GM21381 (cell line): Measurements from ENCODE around the gene VSIG10L2.

Source experiments
- ATAC-seq: cut with Tn5 transposase; IDR thresholded peaks from one replicate; pipeline ENCODE4 v1.9.1; 2021; ENCODE audit warnings: mild to moderate bottlenecking, moderate library complexity; ENCODE audit not compliant: unreplicated experiment

VSIG10L2 gene

DNA sequence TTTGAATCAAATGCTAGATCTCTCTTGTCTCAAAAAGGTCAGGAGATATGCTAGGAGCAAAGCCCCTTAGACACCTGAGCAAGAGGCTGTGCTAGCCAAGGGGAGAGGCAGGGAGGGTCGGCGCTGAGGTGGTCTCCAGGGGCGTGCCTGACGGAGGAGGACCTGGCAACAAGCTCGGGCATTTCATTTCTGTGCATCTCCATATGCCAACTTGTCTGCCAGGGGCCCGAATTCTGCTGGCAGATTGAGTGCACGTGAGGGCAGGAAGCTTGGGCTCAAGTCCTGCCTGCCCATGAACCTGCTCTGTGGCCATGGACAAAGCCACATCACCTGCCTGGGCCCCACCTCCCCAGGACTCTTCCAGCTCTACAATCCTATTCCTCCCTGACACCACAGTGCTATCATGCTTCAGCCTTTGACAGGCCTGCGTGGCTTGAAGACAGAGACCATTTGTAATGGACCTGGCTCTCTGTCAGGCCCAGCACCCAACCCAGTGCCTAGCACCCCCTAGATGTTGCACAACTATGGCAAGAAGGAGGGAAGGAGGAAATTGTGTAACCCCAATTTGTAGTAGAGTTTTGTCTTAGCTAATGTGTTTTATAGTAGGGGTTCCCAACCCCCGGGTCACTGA, 16.3 kb upstream of the VSIG10L2 start:
- ATAC-seq = no peak

GRCh38 chr11:125930076-125930450, 15.8 kb upstream of the VSIG10L2 start:
- ATAC-seq = no peak

DNA sequence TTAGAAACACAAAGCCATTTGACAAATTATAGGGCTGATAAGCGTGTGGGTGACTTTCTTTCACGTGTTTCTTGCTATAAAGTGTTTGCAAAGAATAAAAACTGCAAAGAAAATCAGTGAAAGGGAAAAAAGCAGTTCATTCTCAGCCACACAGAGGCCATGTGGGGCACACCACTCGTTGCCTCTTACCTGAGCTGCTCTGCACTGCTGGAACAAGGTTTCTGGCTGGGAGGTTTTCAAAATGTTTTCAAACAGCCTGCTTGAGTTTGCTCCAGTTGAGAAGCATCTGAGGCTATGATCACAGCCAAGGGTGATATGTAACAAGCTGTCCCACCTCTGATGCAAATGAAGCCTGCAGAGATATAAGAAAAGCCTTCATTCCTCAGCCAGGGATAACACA, 14.7 kb upstream of the VSIG10L2 start:
- no peak for ATAC-seq

- ATAC-seq = no peak
These were observed 14.2 kb upstream of the VSIG10L2 start for GRCh38 chr11:125931668-125932067.

DNA sequence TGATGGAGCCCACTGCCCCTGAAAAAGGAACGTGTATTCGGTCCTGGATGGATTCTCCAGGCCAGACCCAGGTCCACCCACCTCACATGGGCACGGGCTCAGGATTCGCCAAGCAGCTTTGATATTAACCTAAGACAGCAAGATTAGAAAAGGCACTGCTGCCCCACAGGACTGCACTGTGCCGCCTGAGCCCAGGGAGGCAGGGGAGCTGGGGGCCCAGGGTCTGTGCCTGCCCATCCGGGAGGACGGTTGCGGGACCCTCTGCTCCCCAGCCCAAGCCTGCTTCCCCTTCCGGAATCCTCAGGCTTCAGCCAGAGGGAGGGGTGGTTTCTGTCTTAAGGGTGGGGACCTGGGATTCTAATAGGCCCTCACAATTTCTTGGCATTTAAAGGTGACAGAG, 13.5 kb upstream of the VSIG10L2 start:
- ATAC-seq = no peak

GRCh38 chr11:125933030-125933813, 12.6 kb upstream of the VSIG10L2 start:
- ATAC-seq = no peak

DNA sequence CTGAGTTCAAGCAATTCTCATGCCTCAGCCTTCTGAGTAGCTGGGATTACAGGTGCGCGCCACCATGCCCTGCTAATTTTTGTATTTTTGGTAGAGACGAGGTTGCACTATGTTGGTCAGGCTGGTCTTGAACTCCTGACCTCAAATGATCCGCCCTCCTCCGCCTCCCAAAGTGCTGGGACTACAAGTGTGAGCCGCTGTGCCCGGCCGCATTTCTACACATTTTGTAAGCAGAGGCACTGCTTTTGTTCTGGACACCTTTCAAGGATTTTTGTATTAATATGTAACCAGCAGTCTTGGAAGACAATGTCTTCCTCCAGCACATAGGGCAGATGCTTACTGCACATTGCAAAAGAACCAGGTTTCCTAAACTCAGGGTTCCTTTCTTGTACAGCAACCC, 11.4 kb upstream of the VSIG10L2 start:
- ATAC-seq = no peak

DNA sequence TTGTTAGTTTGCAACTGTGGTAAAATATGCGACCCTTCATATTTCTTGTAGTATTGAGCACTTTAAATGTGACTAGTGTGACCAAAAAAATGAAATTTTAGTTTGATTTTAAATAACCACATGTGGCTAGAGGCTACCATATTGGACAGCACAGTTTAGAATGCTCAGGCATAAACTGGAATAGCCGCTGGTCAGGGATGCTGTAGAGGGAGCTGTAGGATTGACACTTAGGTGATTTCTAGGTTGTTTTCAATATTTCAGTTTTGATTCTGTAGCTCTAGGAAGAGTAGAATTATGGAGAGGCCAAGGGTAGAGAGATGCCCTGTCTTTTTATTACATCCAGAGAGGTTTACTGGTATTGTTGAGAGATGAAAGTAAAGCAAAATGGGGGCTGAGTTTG, 10.8 kb upstream of the VSIG10L2 start:
- ATAC-seq = no peak

DNA sequence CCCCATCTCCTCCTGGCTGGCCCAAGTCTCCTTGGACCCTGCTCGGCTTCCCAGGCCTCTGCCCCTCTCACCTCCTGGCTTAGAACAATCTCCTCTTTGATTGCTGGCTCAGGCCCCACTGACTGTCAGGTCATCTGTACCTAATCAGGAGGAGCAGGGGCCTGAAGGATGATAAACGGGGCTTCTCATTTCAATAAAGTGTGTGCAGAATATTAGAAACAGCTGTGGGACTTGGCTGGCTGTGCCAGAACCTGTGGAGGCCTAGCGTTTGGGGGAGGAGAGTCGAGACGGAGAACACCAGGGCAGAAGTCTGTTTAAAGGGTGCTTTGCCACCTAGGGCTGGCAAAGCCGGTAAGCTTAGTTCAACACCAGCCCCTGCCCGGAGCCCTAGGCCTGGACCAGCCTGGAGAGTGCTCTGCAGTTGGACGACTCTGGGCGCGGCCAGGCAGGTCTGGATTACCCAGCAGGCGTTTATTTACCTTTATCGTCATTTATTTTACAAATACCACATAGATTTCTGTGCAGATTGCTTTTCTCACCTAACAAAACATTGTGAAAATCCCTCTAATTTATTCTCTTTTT, 10.1 kb upstream of the VSIG10L2 start:
- no peak for ATAC-seq

DNA sequence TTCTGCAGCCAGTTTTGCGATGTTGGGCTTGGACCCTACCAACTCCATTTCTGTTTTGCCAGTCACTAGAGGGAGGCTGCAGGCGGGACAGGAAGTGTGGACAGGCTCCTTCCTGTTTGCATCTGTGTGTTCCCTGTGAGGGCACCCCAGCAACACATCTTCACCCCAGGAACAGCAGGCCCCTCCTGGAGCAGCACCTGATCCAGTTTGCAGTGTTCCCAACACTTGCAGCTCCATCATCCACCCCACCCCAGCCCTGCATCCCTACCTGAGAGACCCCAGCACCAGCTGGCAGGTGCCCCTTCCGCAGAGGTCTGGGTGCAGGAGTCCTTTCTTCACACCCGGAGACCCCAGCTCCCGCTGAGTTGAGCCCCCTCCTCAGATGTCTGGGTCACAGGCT, 7.4 kb upstream of the VSIG10L2 start:
- no peak for ATAC-seq

DNA sequence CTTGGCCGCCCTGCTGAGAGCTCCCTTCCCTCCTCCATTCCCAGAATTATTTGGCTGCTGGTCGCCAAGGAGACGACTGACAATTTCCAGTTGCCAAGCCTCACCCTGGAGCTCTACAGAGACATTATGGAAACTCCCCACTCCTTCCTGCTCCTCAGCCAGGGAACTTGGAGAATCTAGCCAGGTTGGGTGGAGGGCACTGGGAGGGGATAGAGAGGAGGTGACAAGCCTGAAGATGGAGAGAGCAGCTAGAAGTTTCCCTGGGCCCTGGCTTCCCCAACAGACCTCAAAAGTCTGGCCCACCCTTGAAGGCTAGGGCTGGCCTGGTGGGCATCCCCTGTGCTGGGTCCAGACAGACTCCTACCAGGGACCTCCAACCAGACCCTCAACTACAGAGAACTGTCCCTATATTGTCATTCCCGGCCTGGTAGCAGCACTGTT, 6.7 kb upstream of the VSIG10L2 start:
- ATAC-seq = no peak

DNA sequence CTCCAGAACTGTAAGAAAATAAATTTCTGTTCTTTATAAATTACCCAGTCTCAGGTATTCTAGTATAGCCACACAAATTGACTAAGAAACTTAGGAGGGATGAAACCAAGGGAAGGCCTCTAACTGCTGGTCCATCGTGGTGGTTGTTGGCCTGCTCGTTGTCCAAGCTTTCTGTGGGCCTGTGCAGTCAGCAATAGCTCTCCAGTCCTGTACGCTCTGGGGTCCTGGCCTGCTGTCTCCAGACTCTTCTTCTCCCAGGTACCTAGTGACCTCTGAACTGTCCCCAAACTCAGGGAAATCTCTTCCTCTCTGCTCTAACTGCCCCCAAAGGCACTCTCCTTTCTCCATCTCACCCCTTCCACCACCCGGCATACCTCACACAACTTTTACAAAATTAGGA, 5.7 kb upstream of the VSIG10L2 start:
- no peak for ATAC-seq

- no peak for ATAC-seq
These were observed 4.6 kb upstream of the VSIG10L2 start for GRCh38 chr11:125941267-125941618.

GRCh38 chr11:125941619-125942611, 3.9 kb upstream of the VSIG10L2 start:
- no peak for ATAC-seq

DNA sequence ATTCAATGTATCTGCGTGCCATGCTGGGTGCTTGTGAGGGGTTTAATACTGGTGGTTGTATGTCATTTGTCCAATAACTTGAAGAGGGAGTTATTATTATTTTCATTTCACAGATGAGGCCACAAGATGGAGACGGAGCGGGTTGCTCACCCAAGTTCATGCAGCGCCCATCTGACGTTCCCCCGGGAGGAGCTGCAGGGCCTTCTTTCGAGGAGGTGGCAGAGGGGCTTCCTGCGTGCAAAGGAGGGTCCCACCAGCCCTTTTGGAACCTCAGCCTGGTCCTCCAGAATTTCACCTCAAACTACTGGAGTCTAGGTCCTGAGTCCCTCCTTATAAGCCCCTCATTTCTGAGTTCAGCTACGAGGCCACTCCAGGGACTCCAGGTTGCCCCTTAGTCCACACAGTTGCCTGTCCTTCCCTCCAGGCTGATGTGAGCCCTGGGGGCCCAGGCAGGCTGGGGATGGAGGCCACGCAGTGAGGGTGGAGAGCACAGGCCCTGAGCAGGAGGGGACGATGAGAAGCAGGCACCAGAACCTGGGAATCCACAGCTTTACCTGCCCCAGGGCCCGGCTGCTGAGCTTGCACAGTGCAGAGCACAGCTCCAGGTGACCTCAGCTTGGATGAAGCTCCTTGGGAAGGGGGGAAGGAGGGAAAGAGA, 2.9 kb upstream of the VSIG10L2 start:
- no peak for ATAC-seq

GRCh38 chr11:125943661-125944349, 2.0 kb upstream of the VSIG10L2 start:
- ATAC-seq = no peak

- ATAC-seq = no peak
These were observed 1.4 kb upstream of the VSIG10L2 start for GRCh38 chr11:125944350-125945010.

GRCh38 chr11:125945011-125945796, 640 bp upstream of the VSIG10L2 start:
- no peak for ATAC-seq
